Neural cell (in vitro differentiated cells): Measurements from ENCODE around the gene ADAM30. TPM values are rescaled to one million over a fixed set of nuclear protein-coding genes. Genes with fewer than 3 reads are reported as not detected.

Source experiments
- H2AFZ ChIP-seq: fragments of 200-600, 300-800 bp; sonication (generic), shearing (Covaris generic); 2 replicates; pipeline ENCODE4 v1.6.0; 2014; ENCODE audit warnings: low read depth, mild to moderate bottlenecking, antibody characterized with exemption, low read length, moderate library complexity
- H3F3A ChIP-seq: fragments of 200-600 bp; shearing (Covaris generic); 2 replicates; pipeline ENCODE4 v1.6.1; 2016; ENCODE audit warnings: mild to moderate bottlenecking, moderate library complexity, mixed read lengths, antibody characterized with exemption, low read length; ENCODE audit not compliant: insufficient read depth, poor library complexity, severe bottlenecking
- H3K27ac ChIP-seq: fragments of 200-600, 300-800 bp; sonication (generic), shearing (Covaris generic); 2 replicates; pipeline ENCODE4 v1.5.1; 2014; ENCODE audit warnings: mild to moderate bottlenecking, low read length, moderate library complexity
- H3K27me3 ChIP-seq: fragments of 300-800, 200-600 bp; sonication (generic), shearing (Covaris generic); 2 replicates; pipeline ENCODE4 v1.6.0; 2014; ENCODE audit warnings: mild to moderate bottlenecking, low read depth, low read length, moderate library complexity; ENCODE audit not compliant: insufficient read depth
- H3K36me3 ChIP-seq: fragments of 300-800, 200-600 bp; sonication (generic), shearing (Covaris generic); 2 replicates; pipeline ENCODE4 v1.5.1; 2014; ENCODE audit warnings: mild to moderate bottlenecking, antibody characterized with exemption, low read length, moderate library complexity; ENCODE audit not compliant: insufficient read depth
- H3K4me2 ChIP-seq: fragments of 300-800, 200-600 bp; sonication (generic), shearing (Covaris generic); 2 replicates; pipeline ENCODE4 v1.6.0; 2014; ENCODE audit warnings: mild to moderate bottlenecking, low read length
- H3K4me3 ChIP-seq: fragments of 300-800, 200-600 bp; sonication (generic), shearing (Covaris generic); 2 replicates; pipeline ENCODE4 v1.5.1; 2014; ENCODE audit warnings: mild to moderate bottlenecking, low read length, moderate library complexity
- H3K79me2 ChIP-seq: fragments of 200-600 bp; shearing (Covaris generic); replicated peaks from 2 replicates; pipeline ENCODE4 v1.6.0; 2014; ENCODE audit warnings: mild to moderate bottlenecking, low read length, moderate library complexity; ENCODE audit not compliant: insufficient read depth
- H3K9ac ChIP-seq: fragments of 300-800, 200-600 bp; sonication (generic), shearing (Covaris generic); 2 replicates; pipeline ENCODE4 v1.6.1; 2016; ENCODE audit warnings: mild to moderate bottlenecking, low read length, mixed read lengths
- H3K9me2 ChIP-seq: fragments of 200-600 bp; shearing (Covaris generic); 2 replicates; pipeline ENCODE4 v1.6.1; 2016; ENCODE audit warnings: mild to moderate bottlenecking, low read length, mixed read lengths; ENCODE audit not compliant: insufficient read depth
- H3K9me3 ChIP-seq: fragments of 200-600, 300-800 bp; sonication (generic), shearing (Covaris generic); 2 replicates; pipeline ENCODE4 v1.6.1; 2016; ENCODE audit warnings: mild to moderate bottlenecking, mixed run types, low read length, moderate library complexity, mixed read lengths
- H4K20me1 ChIP-seq: fragments of 200-600 bp; shearing (Covaris generic); 2 replicates; pipeline ENCODE4 v1.6.1; 2016; ENCODE audit warnings: mild to moderate bottlenecking, mixed run types; ENCODE audit not compliant: insufficient read depth
- EP300 ChIP-seq: fragments of 450-650 bp; conservative IDR thresholded peaks from 2 replicates; pipeline ENCODE4 v1.6.1; 2014; ENCODE audit warnings: antibody characterized with exemption, mild to moderate bottlenecking, moderate library complexity; ENCODE audit not compliant: poor library complexity, severe bottlenecking
- EZH2 ChIP-seq: fragments of 200-600, 300-800 bp; shearing (Covaris generic), sonication (generic); IDR thresholded peaks from 2 replicates; pipeline ENCODE4 v1.6.1; 2014; ENCODE audit warnings: antibody characterized with exemption, low read length, borderline replicate concordance, mild to moderate bottlenecking; ENCODE audit not compliant: insufficient read depth, poor library complexity, severe bottlenecking
- MXI1 ChIP-seq: fragments of 450-650 bp; conservative IDR thresholded peaks from 2 replicates; pipeline ENCODE4 v1.6.1; 2014; ENCODE audit warnings: antibody characterized with exemption, mild to moderate bottlenecking; ENCODE audit not compliant: poor library complexity, severe bottlenecking
- POLR2AphosphoS5 ChIP-seq: IDR thresholded peaks from 2 replicates; pipeline ENCODE4 v1.6.1; 2012
- RAD21 ChIP-seq: fragments of 450-650 bp; conservative IDR thresholded peaks from 2 replicates; pipeline ENCODE4 v1.6.1; 2014; ENCODE audit warnings: antibody characterized with exemption, mild to moderate bottlenecking, moderate library complexity
- SMC3 ChIP-seq: fragments of 450-650 bp; conservative IDR thresholded peaks from 2 replicates; pipeline ENCODE4 v1.6.1; 2014; ENCODE audit warnings: antibody characterized with exemption, mild to moderate bottlenecking, moderate library complexity; ENCODE audit not compliant: poor library complexity
- TAF1 ChIP-seq: IDR thresholded peaks from 2 replicates; pipeline ENCODE4 v1.6.1; 2012; ENCODE audit warnings: low read depth
- polyA plus RNA-seq: library from polyadenylated mRNA; depleted of rRNA; stranded (reverse); fragments of >200 nt; gene quantifications from 2 replicates; pipeline ENCODE4 v1.2.3, GENCODE V29; 2014
- TF ChIP-seq, protein P1 (sequence below): fragments of 450-650 bp; IDR thresholded peaks from 2 replicates; pipeline ENCODE4 v1.5.1; 2014; ENCODE audit warnings: antibody characterized with exemption, mild to moderate bottlenecking, moderate library complexity; ENCODE audit not compliant: poor library complexity, severe bottlenecking
- TF ChIP-seq, protein P2 (sequence below): IDR thresholded peaks from 2 replicates; pipeline ENCODE4 v1.6.1; 2012; ENCODE audit warnings: borderline replicate concordance

Gene ADAM30
- polyA plus RNA-seq, 1 donor from 2014 or later, result not detected

DNA sequence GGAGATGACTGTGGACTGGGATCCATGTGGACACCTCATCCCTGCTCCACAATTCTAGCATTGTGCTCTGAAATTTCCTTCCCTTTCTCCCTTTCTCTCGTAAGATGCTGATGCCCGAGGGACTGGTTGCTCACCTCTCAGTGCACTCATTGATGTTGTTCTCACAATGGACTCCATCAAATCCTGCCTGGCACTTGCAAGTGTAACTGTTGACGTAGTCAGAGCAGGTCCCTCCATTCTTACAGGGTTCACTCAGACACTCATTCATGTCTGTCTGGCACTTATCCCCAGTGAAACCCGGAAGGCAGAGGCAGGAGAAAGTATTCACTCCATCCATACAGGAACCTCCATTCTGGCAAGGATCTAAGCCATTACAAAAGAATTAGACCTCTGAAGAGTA, 45.1 kb upstream of the ADAM30 start:
- Histone ChIP-seq H3K4me2 (no peak overlapping the region), H3K9me2 (no peaks in the 10 kb centered on the region), H2AFZ (no peak overlapping the region), H3K27me3 (no peaks in the 10 kb centered on the region), H3K79me2 (no peaks in the 10 kb centered on the region), H3K9me3 (no peaks in the 10 kb centered on the region), H3K9ac (no peak overlapping the region), H3K36me3 (no peaks in the 10 kb centered on the region), H3K27ac (no peak overlapping the region), H4K20me1 (no peaks in the 10 kb centered on the region), H3F3A (no peaks in the 10 kb centered on the region), H3K4me3 (no peak overlapping the region)
- TF ChIP-seq, protein P1, sequence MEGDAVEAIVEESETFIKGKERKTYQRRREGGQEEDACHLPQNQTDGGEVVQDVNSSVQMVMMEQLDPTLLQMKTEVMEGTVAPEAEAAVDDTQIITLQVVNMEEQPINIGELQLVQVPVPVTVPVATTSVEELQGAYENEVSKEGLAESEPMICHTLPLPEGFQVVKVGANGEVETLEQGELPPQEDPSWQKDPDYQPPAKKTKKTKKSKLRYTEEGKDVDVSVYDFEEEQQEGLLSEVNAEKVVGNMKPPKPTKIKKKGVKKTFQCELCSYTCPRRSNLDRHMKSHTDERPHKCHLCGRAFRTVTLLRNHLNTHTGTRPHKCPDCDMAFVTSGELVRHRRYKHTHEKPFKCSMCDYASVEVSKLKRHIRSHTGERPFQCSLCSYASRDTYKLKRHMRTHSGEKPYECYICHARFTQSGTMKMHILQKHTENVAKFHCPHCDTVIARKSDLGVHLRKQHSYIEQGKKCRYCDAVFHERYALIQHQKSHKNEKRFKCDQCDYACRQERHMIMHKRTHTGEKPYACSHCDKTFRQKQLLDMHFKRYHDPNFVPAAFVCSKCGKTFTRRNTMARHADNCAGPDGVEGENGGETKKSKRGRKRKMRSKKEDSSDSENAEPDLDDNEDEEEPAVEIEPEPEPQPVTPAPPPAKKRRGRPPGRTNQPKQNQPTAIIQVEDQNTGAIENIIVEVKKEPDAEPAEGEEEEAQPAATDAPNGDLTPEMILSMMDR, result no peak
- TF ChIP-seq SMC3 (no peak), RAD21 (no peak), POLR2AphosphoS5 (no peak), EP300 (no peak), EZH2 (no peak), TAF1 (no peak), MXI1 (no peak)
- TF ChIP-seq, protein P2, sequence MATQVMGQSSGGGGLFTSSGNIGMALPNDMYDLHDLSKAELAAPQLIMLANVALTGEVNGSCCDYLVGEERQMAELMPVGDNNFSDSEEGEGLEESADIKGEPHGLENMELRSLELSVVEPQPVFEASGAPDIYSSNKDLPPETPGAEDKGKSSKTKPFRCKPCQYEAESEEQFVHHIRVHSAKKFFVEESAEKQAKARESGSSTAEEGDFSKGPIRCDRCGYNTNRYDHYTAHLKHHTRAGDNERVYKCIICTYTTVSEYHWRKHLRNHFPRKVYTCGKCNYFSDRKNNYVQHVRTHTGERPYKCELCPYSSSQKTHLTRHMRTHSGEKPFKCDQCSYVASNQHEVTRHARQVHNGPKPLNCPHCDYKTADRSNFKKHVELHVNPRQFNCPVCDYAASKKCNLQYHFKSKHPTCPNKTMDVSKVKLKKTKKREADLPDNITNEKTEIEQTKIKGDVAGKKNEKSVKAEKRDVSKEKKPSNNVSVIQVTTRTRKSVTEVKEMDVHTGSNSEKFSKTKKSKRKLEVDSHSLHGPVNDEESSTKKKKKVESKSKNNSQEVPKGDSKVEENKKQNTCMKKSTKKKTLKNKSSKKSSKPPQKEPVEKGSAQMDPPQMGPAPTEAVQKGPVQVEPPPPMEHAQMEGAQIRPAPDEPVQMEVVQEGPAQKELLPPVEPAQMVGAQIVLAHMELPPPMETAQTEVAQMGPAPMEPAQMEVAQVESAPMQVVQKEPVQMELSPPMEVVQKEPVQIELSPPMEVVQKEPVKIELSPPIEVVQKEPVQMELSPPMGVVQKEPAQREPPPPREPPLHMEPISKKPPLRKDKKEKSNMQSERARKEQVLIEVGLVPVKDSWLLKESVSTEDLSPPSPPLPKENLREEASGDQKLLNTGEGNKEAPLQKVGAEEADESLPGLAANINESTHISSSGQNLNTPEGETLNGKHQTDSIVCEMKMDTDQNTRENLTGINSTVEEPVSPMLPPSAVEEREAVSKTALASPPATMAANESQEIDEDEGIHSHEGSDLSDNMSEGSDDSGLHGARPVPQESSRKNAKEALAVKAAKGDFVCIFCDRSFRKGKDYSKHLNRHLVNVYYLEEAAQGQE, result no peak

DNA sequence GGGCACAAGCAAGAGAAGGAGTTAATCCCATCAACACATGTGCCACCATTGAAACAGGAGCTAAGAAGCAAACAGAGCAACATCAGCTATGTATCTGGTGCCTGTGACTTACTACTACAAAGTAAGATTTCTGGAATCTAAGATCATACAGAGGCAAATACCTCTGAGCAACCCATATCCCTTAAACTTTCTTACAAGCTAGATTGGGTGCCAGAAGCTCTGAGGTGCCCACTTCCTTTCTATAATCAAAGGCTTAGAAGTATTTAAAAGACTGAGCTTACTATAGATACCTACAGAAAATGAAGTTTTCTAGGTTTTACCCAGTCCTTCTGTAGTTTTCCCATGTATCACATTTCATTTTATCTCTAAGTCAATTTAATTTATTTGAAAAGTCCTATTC, 44.4 kb upstream of the ADAM30 start:
- no peaks in the 10 kb centered on the region for H3K27me3 ChIP-seq
- TF ChIP-seq, protein P1, result no peak
- TF ChIP-seq EP300, result no peak
- no peak for TF ChIP-seq MXI1
- TF ChIP-seq EZH2, result no peak
- no peaks in the 10 kb centered on the region for H3K9me2 ChIP-seq
- no peak overlapping the region for H3K27ac ChIP-seq
- no peak overlapping the region for H2AFZ ChIP-seq
- H4K20me1 ChIP-seq, result no peaks in the 10 kb centered on the region
- no peak overlapping the region for H3K4me2 ChIP-seq
- H3K4me3 ChIP-seq, result no peak overlapping the region
- H3K79me2 ChIP-seq, result no peaks in the 10 kb centered on the region
- no peaks in the 10 kb centered on the region for H3K36me3 ChIP-seq
- H3F3A ChIP-seq, result no peaks in the 10 kb centered on the region
- no peak overlapping the region for H3K9ac ChIP-seq
- H3K9me3 ChIP-seq, result no peaks in the 10 kb centered on the region
